Testis (tissue), 2 donors: Measurements from ENCODE around the gene TEX28.

ENCODE experiments used
- POLR2A ChIP-seq: fragments of 450-650 bp; IDR thresholded peaks from one replicate; pipeline ENCODE4 v1.6.1; 2017; ENCODE audit warnings: antibody characterized with exemption, mild to moderate bottlenecking, moderate library complexity
- TF ChIP-seq, protein P1 (sequence below), 3 experiments: fragments of 450-650 bp in 2 of 3; fragments of 200-600 bp in 1 of 3; sonication (generic) in 1 of 3; IDR thresholded peaks; one replicate each; pipeline ENCODE4 v1.5.1; 2016 to 2019; ENCODE audit warnings: antibody characterized with exemption in 3 of 3, mild to moderate bottlenecking in 2 of 3, moderate library complexity in 1 of 3

- TF ChIP-seq, protein P1, sequence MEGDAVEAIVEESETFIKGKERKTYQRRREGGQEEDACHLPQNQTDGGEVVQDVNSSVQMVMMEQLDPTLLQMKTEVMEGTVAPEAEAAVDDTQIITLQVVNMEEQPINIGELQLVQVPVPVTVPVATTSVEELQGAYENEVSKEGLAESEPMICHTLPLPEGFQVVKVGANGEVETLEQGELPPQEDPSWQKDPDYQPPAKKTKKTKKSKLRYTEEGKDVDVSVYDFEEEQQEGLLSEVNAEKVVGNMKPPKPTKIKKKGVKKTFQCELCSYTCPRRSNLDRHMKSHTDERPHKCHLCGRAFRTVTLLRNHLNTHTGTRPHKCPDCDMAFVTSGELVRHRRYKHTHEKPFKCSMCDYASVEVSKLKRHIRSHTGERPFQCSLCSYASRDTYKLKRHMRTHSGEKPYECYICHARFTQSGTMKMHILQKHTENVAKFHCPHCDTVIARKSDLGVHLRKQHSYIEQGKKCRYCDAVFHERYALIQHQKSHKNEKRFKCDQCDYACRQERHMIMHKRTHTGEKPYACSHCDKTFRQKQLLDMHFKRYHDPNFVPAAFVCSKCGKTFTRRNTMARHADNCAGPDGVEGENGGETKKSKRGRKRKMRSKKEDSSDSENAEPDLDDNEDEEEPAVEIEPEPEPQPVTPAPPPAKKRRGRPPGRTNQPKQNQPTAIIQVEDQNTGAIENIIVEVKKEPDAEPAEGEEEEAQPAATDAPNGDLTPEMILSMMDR (IDR thresholded peaks at IDR 0.05): no peak
- TF ChIP-seq POLR2A: no peak
Observed at GRCh38 chrX:154315416-154315815, 20.5 kb upstream of the TEX28 start.
